ENCODE data around the gene DCPS. TPM values are rescaled to one million over a fixed set of nuclear protein-coding genes. Genes with fewer than 3 reads are reported as not detected.

Gene DCPS
- total and polyA plus RNA-seq, 7 donors = 7.6 to 30.0 (median 9.7) TPM

DNA sequence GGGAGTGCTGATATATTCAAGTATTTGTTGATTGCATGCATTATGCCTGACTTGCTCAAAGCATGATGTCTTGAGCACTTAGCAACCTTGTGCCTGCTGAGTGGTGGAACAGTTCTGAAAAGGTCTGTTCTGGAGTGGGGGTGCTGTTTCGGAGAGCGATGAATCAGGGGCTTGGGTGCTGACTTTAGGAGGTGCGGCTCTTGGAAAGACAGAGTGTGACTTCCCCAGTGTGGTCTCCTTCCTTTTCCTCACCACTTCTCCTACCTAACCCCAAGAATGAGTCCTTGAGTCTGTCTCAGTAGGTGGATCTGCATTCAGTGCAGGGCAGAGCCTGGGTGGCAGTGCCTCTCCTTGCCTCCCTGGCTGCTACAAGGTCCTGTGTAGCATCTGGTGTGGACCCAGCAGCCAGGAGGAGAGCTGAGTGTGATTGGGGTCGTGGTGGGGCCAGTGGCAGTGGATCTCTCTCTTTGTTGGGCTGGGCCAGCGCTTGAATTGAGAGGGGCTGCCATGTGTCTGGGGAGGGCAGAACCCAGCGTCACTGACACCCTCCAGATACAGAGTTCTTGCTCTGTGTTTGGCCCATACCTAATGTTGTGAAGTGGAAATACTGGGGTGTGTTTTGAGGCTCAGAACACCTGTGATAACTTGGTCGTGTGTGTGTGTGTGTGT lies 87.6 kb downstream of the DCPS start:
- TF ChIP-seq POLR2AphosphoS5 (IDR thresholded peaks at IDR 0.05) = no peak
- TF ChIP-seq, protein P1, sequence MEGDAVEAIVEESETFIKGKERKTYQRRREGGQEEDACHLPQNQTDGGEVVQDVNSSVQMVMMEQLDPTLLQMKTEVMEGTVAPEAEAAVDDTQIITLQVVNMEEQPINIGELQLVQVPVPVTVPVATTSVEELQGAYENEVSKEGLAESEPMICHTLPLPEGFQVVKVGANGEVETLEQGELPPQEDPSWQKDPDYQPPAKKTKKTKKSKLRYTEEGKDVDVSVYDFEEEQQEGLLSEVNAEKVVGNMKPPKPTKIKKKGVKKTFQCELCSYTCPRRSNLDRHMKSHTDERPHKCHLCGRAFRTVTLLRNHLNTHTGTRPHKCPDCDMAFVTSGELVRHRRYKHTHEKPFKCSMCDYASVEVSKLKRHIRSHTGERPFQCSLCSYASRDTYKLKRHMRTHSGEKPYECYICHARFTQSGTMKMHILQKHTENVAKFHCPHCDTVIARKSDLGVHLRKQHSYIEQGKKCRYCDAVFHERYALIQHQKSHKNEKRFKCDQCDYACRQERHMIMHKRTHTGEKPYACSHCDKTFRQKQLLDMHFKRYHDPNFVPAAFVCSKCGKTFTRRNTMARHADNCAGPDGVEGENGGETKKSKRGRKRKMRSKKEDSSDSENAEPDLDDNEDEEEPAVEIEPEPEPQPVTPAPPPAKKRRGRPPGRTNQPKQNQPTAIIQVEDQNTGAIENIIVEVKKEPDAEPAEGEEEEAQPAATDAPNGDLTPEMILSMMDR (IDR thresholded peaks at IDR 0.05) = no peak
- no peak for TF ChIP-seq EP300 (IDR thresholded peaks at IDR 0.05)
- TF ChIP-seq POLR2A (IDR thresholded peaks at IDR 0.05) = no peak
- Histone ChIP-seq H3K4me1 (peaks cover 0 to 33% (median 25%) of the 10 kb centered on the region in 4 donors), H3K9me3 (no peaks in the 10 kb centered on the region), H3K4me3 (no peak overlapping the region), H3K27me3 (no peaks in the 10 kb centered on the region), H3K27ac (peak overlapping the region in 2 of 4 donors; percentile 15 to 25), H3K36me3 (no peaks in the 10 kb centered on the region)
- WGBS, 2 donors = 76 to 78% methylated on average over 7 of the region's 7 CpGs
- no peak for DNase-seq
- intact Hi-C loops (cut with DNase I) = no loop called here

- H3K4me3 ChIP-seq = no peak overlapping the region
- peaks cover 0 to 26% (median 21%) of the 10 kb centered on the region in 4 donors for H3K4me1 ChIP-seq
- DNase-seq = no peak
- no peaks in the 10 kb centered on the region for H3K36me3 ChIP-seq
- no peaks in the 10 kb centered on the region for H3K9me3 ChIP-seq
- H3K27me3 ChIP-seq = no peaks in the 10 kb centered on the region
- intact Hi-C loops (cut with DNase I) = no loop called here
- 55 to 82% methylated on average over 8 of the region's 8 CpGs for WGBS, 2 donors
- peak overlapping the region in 3 of 4 donors; percentile 1 to 30 (median 25) for H3K27ac ChIP-seq
- TF ChIP-seq EP300 (IDR thresholded peaks at IDR 0.05) = no peak
- TF ChIP-seq POLR2AphosphoS5 (IDR thresholded peaks at IDR 0.05) = no peak
- TF ChIP-seq, protein P1 (IDR thresholded peaks at IDR 0.05) = no peak
These were observed 88.2 kb downstream of the DCPS start for GRCh38 chr11:126391970-126392632.

DNA sequence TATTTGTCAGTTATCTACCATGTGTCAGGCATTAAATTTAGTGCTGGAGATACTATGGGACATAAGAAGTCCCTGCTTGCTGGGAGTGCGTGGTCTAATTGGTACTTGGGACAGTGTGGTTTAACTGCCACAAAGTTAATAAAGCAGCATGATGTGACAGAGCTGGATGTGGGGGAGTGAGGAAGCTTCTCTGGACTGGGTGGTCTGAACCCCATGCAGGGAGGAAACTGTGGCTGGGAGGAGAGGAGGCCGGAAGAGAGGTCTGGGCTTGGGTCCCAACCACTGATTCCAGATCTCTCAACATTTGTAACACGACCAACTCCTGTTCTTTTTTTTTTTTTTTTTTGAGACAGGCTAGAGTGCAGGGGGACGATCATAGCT lies 88.8 kb downstream of the DCPS start:
- H3K4me3 ChIP-seq = no peak overlapping the region
- H3K27ac ChIP-seq = peak overlapping the region in 3 of 4 donors; percentile 1 to 30 (median 8)
- H3K27me3 ChIP-seq = no peaks in the 10 kb centered on the region
- no peak for DNase-seq
- WGBS, 2 donors = 39 to 58% methylated on average over 4 of the region's 4 CpGs
- intact Hi-C loops (cut with DNase I) = no loop called here
- H3K36me3 ChIP-seq = no peaks in the 10 kb centered on the region
- peaks cover 0 to 26% (median 21%) of the 10 kb centered on the region in 4 donors for H3K4me1 ChIP-seq
- H3K9me3 ChIP-seq = no peaks in the 10 kb centered on the region
- TF ChIP-seq POLR2A (IDR thresholded peaks at IDR 0.05) (no peak), EP300 (IDR thresholded peaks at IDR 0.05) (no peak), POLR2AphosphoS5 (IDR thresholded peaks at IDR 0.05) (no peak)
- TF ChIP-seq, protein P1 (IDR thresholded peaks at IDR 0.05) = no peak

- 84 to 85% methylated on average over 5 of the region's 5 CpGs for WGBS, 2 donors
- Histone ChIP-seq H3K9me3 (no peaks in the 10 kb centered on the region), H3K4me1 (peaks cover 0 to 26% (median 21%) of the 10 kb centered on the region in 4 donors), H3K4me3 (no peak overlapping the region), H3K27me3 (no peaks in the 10 kb centered on the region), H3K36me3 (no peaks in the 10 kb centered on the region), H3K27ac (peak overlapping the region in 3 of 4 donors; percentile 1 to 30 (median 8))
- no peak for DNase-seq
- intact Hi-C loops (cut with DNase I) = no loop called here
- TF ChIP-seq EP300 (IDR thresholded peaks at IDR 0.05) (no peak), POLR2A (IDR thresholded peaks at IDR 0.05) (no peak), POLR2AphosphoS5 (IDR thresholded peaks at IDR 0.05) (no peak)
- TF ChIP-seq, protein P1 (IDR thresholded peaks at IDR 0.05) = no peak
These were observed 89.3 kb downstream of the DCPS start for GRCh38 chr11:126393143-126393542.

Measured in sigmoid colon (tissue), 7 donors.